ENCODE data around the gene FHOD1. TPM values are rescaled to one million over a fixed set of nuclear protein-coding genes. Genes with fewer than 3 reads are reported as not detected.

The FHOD1 gene
- total and polyA plus RNA-seq, 2 of the 13 experiments (the other 11 are each of a cell fraction or from before 2014, with no cell fraction given): 20.0 to 20.8 TPM

GRCh38 chr16:67199011-67199807 lies 48.1 kb downstream of the FHOD1 start, which contains the start of gene ELMO3 (continued):
- no peak for TF ChIP-seq BHLHE40 (IDR thresholded peaks at IDR 0.05; ENCODE audit: low read length)

GRCh38 chr16:67198238-67198734 lies 49.0 kb downstream of the FHOD1 start:
- H3K36me3 ChIP-seq (replicated peaks in 1 of 2; ENCODE audit: control insufficient read depth in 1 of 2, insufficient read depth in 2 of 2, low read length in 2 of 2): peaks cover 53 to 79% of the 10 kb centered on the region in 2 experiments
- WGBS (ENCODE audit: low lambda C conversion rate): 92% methylated on average over 12 of the region's 12 CpGs
- peaks cover 11% of the 10 kb centered on the region for H3K4me1 ChIP-seq (ENCODE audit: insufficient read depth, low read length)
- H3K27me3 ChIP-seq (ENCODE audit: control insufficient read depth in 1 of 2, insufficient read depth in 2 of 2, low read length in 2 of 2): no peaks in the 10 kb centered on the region
- in situ Hi-C loops (cut with HindIII; ENCODE audit: extremely low pct_ligation_motif_present, low pct_unique_long_range_greater_than_20kb) (no loop called here), intact Hi-C loops (cut with micrococcal nuclease; ENCODE audit: unreplicated experiment) (no loop called here)
- peaks cover 8% of the 10 kb centered on the region for H3K79me2 ChIP-seq (ENCODE audit: insufficient read depth, low read length)
- POLR2A ChIA-PET: interaction anchor here (0.9 to 1.8 kb wide), 6 partner anchors 8 to 49 kb away, joined by 3 to 7 read pairs (median 5); partner anchors contain the start of genes FHOD1, NOL3 and TMEM208
- BruUV-seq (replicated peaks): no TSS peak
- no peak overlapping the region for H3K4me3 ChIP-seq (replicated peaks in 1 of 3; ENCODE audit: insufficient read depth in 1 of 3, low read depth in 2 of 3, low read length in 3 of 3)
- H4K20me1 ChIP-seq (ENCODE audit: insufficient read depth, low read length): no peaks in the 10 kb centered on the region
- ATAC-seq (peak; percentile 25), FAIRE-seq (no peak), DNase-seq (ENCODE audit: low spot score) (no peak)
- H3K9me3 ChIP-seq (ENCODE audit: low read length): no peaks in the 10 kb centered on the region
- no peak overlapping the region for H3K9ac ChIP-seq (ENCODE audit: insufficient read depth, low read depth, low read length)
- no peak overlapping the region for H2AFZ ChIP-seq (ENCODE audit: low read length)
- H3K27ac ChIP-seq (ENCODE audit: extremely low read length, insufficient read depth, low read length): peak overlapping the region; percentile 4
- no peak overlapping the region for H3K4me2 ChIP-seq (ENCODE audit: low read depth, low read length)
- CTCF ChIA-PET (ENCODE audit: low intra/inter-chr PET ratio, low total read pairs): no interaction called here
- no peak for TF ChIP-seq ZIK1 (CRISPR knock-in tag; IDR thresholded peaks at IDR 0.05; ENCODE audit: borderline replicate concordance, low read depth)
- TF ChIP-seq NCOR1 (IDR thresholded peaks at IDR 0.05; ENCODE audit: borderline replicate concordance, low read length): no peak
- no peak for TF ChIP-seq HCFC1 (IDR thresholded peaks at IDR 0.05; ENCODE audit: low read depth, low read length)
- no peak for TF ChIP-seq ZNF367 (CRISPR knock-in tag; IDR thresholded peaks at IDR 0.05; ENCODE audit: borderline replicate concordance)
- TF ChIP-seq MIER3 (CRISPR knock-in tag; IDR thresholded peaks at IDR 0.05; ENCODE audit: borderline replicate concordance): no peak
- TF ChIP-seq HNRNPL (IDR thresholded peaks at IDR 0.05; ENCODE audit: low read depth, low read length): peak; percentile 94
- peak; percentile 28; the same call in 1 of the 2 replicates for TF ChIP-seq ZNF687 (CRISPR knock-in tag; IDR thresholded peaks at IDR 0.05)
- peak; percentile 34 for TF ChIP-seq STAG1 (CRISPR knock-in tag; IDR thresholded peaks at IDR 0.05)
- TF ChIP-seq CTCF (CRISPR knock-in tag; IDR thresholded peaks at IDR 0.05): peak; percentile 49
- TF ChIP-seq RAD21 (CRISPR knock-in tag; IDR thresholded peaks at IDR 0.05): peak; percentile 47; the same call in 1 of the 2 replicates
- TF ChIP-seq MLX (CRISPR knock-in tag; IDR thresholded peaks at IDR 0.05): no peak
- TF ChIP-seq NRL (CRISPR knock-in tag; IDR thresholded peaks at IDR 0.05; ENCODE audit: borderline replicate concordance): 0 out of 2 replicates have a peak, but pooled peaks have one; percentile 27
- no peak for TF ChIP-seq DMAP1 (CRISPR knock-in tag; IDR thresholded peaks at IDR 0.05)
- no peak for TF ChIP-seq ZFP1 (CRISPR knock-in tag; IDR thresholded peaks at IDR 0.05)
